ENCODE measurements around the gene SLCO1A2. TPM values are rescaled to one million over a fixed set of nuclear protein-coding genes. Genes with fewer than 3 reads are reported as not detected.

The SLCO1A2 gene
- total and polyA plus RNA-seq, 2 donors (not counting 3 experiments of a cell fraction or from before 2014, with no cell fraction given) = not detected

DNA sequence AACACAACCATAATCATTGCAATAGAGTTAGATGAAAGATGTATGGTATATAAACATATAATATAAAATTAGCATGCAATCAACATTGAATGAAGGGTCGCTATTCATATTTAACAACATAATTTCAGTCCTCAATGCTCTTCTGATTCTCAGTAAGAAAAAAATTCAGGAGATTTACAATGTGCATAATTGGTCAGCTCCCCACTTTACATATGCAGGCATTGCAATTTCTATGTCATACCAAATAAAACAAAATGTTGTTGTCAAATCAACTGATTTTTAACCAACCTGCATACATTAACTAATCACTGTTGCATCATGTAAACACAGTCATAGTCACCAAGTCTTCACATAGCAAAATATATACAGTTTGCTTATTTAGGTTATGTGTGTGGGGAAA lies 5.2 kb upstream of the SLCO1A2 start:
- dilution Hi-C loops (cut with MboI; ENCODE audit: extremely low pct_ligation_motif_present, low sequenced_read_pairs) = no loop called here
- no peak overlapping the region for H3K27ac ChIP-seq (ENCODE audit: insufficient read depth, low read depth, low read length)
- H3K79me2 ChIP-seq (ENCODE audit: control insufficient read depth, insufficient read depth, low read length) = no peaks in the 10 kb centered on the region
- H3K9me1 ChIP-seq (replicated peaks; ENCODE audit: control insufficient read depth, extremely low read depth, insufficient read depth, low read length) = no peaks in the 10 kb centered on the region
- no peaks in the 10 kb centered on the region for H3K9me3 ChIP-seq (replicated peaks; ENCODE audit: control insufficient read depth, insufficient read depth, low read length)
- no TSS peak for BruUV-seq (replicated peaks)
- H3K4me3 ChIP-seq (replicated peaks in 1 of 3; ENCODE audit: insufficient read depth in 1 of 3, low read depth in 1 of 3, low read length in 3 of 3) = no peak overlapping the region
- FAIRE-seq (no peak), DNase-seq (ENCODE audit: low read depth, low spot score) (no peak)
- no peaks in the 10 kb centered on the region for H3K4me1 ChIP-seq (ENCODE audit: control insufficient read depth, extremely low read depth, insufficient read depth, low read length)
- TF ChIP-seq, protein P1, sequence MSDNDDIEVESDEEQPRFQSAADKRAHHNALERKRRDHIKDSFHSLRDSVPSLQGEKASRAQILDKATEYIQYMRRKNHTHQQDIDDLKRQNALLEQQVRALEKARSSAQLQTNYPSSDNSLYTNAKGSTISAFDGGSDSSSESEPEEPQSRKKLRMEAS (IDR thresholded peaks at IDR 0.05; ENCODE audit: insufficient read depth, insufficient read length) = no peak
- POLR2A ChIA-PET = no interaction called here
- intact Hi-C loops (cut with micrococcal nuclease) = no loop called here
- H3K36me3 ChIP-seq (ENCODE audit: control insufficient read depth in 2 of 2, extremely low read depth in 1 of 2, insufficient read depth in 2 of 2, low read length in 2 of 2) = no peaks in the 10 kb centered on the region
- no peak overlapping the region for H3K9ac ChIP-seq (replicated peaks; ENCODE audit: extremely low read depth, insufficient read depth, low read length)
- H3K27me3 ChIP-seq (ENCODE audit: control insufficient read depth in 2 of 2, insufficient read depth in 2 of 2, low read length in 2 of 2) = no peaks in the 10 kb centered on the region
- no peak overlapping the region for H2AFZ ChIP-seq (ENCODE audit: low read depth, low read length)
- no peaks in the 10 kb centered on the region for H4K20me1 ChIP-seq (replicated peaks; ENCODE audit: control insufficient read depth, extremely low read depth, insufficient read depth, low read length)
- H3K4me2 ChIP-seq (ENCODE audit: insufficient read depth, low read length) = no peak overlapping the region
- CTCF ChIA-PET = no interaction called here

DNA sequence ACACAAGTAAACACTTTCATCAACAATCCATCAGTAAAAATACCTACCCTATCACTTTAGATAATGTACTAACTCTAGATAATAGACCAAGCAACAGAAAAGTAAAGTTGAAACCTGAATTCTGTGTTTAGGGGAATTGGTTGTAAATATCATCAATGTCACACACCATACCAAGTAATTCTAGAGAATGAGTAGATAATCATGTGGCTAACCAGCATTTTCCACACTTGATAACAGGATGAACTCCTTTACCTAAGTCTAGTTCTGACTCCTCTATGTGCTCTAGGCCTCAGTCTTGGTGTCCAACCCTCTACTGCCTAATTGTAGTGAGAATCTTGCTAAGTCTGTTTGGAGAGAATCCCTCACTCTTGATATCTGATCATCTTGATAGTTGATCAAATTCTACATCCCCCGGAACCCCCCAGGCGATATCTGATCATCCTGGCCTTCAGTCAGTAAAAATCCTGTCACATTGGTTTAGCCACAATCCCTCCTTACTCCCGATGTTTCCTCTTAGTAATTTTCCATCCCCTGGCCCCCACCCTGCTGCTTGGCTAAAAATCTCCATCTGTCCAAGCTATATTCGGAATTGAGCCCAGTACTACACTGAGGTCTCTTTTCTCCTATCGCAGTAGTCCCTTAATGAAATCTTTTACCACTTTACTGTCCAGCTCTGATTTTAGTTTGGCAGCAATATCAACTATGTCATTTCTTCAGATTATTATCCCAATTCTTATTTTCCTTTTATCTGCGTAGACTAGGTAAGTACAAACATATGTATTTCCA lies 3.4 kb upstream of the SLCO1A2 start:
- BruUV-seq (replicated peaks) = no TSS peak
- TF ChIP-seq, protein P1 (IDR thresholded peaks at IDR 0.05; ENCODE audit: insufficient read depth, insufficient read length) = no peak
- TF ChIP-seq, protein P2, sequence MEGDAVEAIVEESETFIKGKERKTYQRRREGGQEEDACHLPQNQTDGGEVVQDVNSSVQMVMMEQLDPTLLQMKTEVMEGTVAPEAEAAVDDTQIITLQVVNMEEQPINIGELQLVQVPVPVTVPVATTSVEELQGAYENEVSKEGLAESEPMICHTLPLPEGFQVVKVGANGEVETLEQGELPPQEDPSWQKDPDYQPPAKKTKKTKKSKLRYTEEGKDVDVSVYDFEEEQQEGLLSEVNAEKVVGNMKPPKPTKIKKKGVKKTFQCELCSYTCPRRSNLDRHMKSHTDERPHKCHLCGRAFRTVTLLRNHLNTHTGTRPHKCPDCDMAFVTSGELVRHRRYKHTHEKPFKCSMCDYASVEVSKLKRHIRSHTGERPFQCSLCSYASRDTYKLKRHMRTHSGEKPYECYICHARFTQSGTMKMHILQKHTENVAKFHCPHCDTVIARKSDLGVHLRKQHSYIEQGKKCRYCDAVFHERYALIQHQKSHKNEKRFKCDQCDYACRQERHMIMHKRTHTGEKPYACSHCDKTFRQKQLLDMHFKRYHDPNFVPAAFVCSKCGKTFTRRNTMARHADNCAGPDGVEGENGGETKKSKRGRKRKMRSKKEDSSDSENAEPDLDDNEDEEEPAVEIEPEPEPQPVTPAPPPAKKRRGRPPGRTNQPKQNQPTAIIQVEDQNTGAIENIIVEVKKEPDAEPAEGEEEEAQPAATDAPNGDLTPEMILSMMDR (IDR thresholded peaks at IDR 0.05; ENCODE audit: extremely low read depth in 1 of 2, insufficient read depth in 1 of 2, low read depth in 1 of 2, low read length in 2 of 2) = no peak
- no peak for TF ChIP-seq POLR2AphosphoS5 (IDR thresholded peaks at IDR 0.05; ENCODE audit: insufficient read depth, low read depth, low read length)
- TF ChIP-seq FOS (IDR thresholded peaks at IDR 0.05; ENCODE audit: borderline replicate concordance, insufficient read depth, low read length) = no peak
- TF ChIP-seq JUN (IDR thresholded peaks at IDR 0.05; ENCODE audit: borderline replicate concordance, insufficient read depth, insufficient read length, low read depth) = no peak
- TF ChIP-seq EZH2 (IDR thresholded peaks at IDR 0.05; ENCODE audit: borderline replicate concordance, low read depth, low read length, severe bottlenecking) = no peak
- TF ChIP-seq GATA2 (IDR thresholded peaks at IDR 0.05; ENCODE audit: insufficient read depth, insufficient read length, low read depth, low read length) = no peak
- TF ChIP-seq MYC (IDR thresholded peaks at IDR 0.05; ENCODE audit: low read depth, low read length) = no peak
- no peak for TF ChIP-seq POLR2A (IDR thresholded peaks at IDR 0.05; ENCODE audit: low read depth, low read length)
- Histone ChIP-seq H3K4me2 (ENCODE audit: insufficient read depth, low read length) (no peak overlapping the region), H3K27ac (ENCODE audit: insufficient read depth, low read depth, low read length) (no peak overlapping the region), H4K20me1 (replicated peaks; ENCODE audit: control insufficient read depth, extremely low read depth, insufficient read depth, low read length) (no peaks in the 10 kb centered on the region), H3K9me1 (replicated peaks; ENCODE audit: control insufficient read depth, extremely low read depth, insufficient read depth, low read length) (no peaks in the 10 kb centered on the region), H3K79me2 (ENCODE audit: control insufficient read depth, insufficient read depth, low read length) (no peaks in the 10 kb centered on the region), H3K4me1 (ENCODE audit: control insufficient read depth, extremely low read depth, insufficient read depth, low read length) (no peaks in the 10 kb centered on the region), H3K9ac (replicated peaks; ENCODE audit: extremely low read depth, insufficient read depth, low read length) (no peak overlapping the region), H3K27me3 (ENCODE audit: control insufficient read depth in 2 of 2, insufficient read depth in 2 of 2, low read length in 2 of 2) (no peaks in the 10 kb centered on the region), H3K36me3 (ENCODE audit: control insufficient read depth in 2 of 2, extremely low read depth in 1 of 2, insufficient read depth in 2 of 2, low read length in 2 of 2) (no peaks in the 10 kb centered on the region), H3K4me3 (replicated peaks in 1 of 3; ENCODE audit: insufficient read depth in 1 of 3, low read depth in 1 of 3, low read length in 3 of 3) (no peak overlapping the region), H2AFZ (ENCODE audit: low read depth, low read length) (no peak overlapping the region), H3K9me3 (replicated peaks; ENCODE audit: control insufficient read depth, insufficient read depth, low read length) (no peaks in the 10 kb centered on the region)
- POLR2A ChIA-PET = no interaction called here
- CTCF ChIA-PET = interaction anchor here (1.0 kb wide), 1 partner anchor 30 kb away, joined by 4 read pairs; no protein-coding TSS in a partner anchor
- dilution Hi-C loops (cut with MboI; ENCODE audit: extremely low pct_ligation_motif_present, low sequenced_read_pairs) (no loop called here), intact Hi-C loops (cut with micrococcal nuclease) (no loop called here)
- DNase-seq (ENCODE audit: low read depth, low spot score) (no peak), FAIRE-seq (no peak)

Data from endothelial cell of umbilical vein (primary cell).